NCI-H510A treated with DMSO at 0.1 percent for 48 hours (cell line): Measurements from ENCODE around the gene HCN4.
A peak's percentile ranks its signal among the peaks of the same experiment; 100 is the strongest.

Experiments used
- DNase-seq: peaks from one replicate; lab custom pipeline; 2025; lab: John Stamatoyannopoulos, UW

HCN4 gene

DNA sequence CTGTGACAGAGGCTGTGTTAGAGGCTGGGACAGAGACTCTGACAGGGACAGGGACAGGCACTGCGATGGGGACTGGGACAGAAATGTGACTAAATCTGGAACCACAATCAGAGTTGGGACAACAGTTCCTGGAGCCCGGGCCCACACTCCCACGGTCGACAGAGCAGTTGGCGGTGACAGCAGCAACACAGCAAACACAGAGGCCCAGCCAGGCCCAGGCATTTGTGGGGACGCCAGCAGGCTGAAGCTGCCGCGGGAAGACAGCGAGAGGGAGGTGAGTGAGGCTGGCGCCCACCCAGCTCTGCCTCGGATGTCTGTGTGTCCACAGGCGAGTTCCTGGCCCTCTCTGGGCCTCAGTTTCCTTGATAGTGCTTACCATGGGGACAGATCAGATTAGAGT is 9.3 kb upstream of the HCN4 start:
- no peak for DNase-seq

GRCh38 chr15:73375755-73376305 is 7.1 kb upstream of the HCN4 start:
- peak; percentile 65 for DNase-seq

DNA sequence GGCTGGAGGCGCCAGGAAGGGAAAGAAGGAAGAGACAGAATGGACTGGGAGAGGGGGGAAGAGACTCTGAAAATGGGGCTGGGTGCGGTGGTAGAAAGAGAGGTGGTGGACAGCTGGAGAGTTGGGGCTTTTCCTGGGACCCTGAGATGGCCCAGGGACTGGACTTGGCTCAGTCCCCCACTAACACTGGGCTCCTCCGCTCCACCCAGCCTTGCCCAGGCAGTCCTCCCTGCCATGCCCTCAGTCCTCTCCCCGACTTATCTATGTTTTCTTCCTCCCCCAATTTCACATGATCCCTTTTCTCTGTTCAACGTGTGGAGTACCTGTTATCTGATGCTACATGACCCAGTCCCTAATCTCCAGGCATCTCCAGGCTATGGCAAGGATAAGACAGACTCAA is 6.3 kb upstream of the HCN4 start:
- DNase-seq, result no peak

DNA sequence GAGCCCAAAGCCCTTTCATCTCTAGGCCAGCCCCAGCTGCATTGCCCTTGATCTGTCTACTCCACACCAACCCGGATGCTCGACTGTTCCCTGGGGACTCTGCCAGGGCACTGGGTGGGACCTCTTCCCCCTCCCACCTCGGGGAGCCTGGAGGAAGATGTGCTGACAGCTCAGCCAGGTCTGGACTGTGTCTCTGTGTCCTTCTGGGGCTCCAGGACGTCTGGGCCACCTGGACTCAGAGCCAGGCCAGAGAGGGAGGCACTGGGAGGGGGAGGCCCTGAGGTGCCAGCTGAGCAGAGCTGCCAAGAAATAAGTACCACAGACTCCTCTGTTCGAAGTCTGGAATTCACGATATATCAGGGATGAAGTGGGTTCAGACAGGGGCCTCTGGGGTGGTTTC is 5.8 kb upstream of the HCN4 start:
- no peak for DNase-seq

- no peak for DNase-seq
Observed at GRCh38 chr15:73373221-73373620, 4.5 kb upstream of the HCN4 start.

- DNase-seq, result no peak
Observed at GRCh38 chr15:73371812-73372211, 3.1 kb upstream of the HCN4 start.

GRCh38 chr15:73370151-73370550 is 1.4 kb upstream of the HCN4 start:
- no peak for DNase-seq

- DNase-seq, result no peak
Observed at GRCh38 chr15:73369154-73369694, 466 bp upstream of the HCN4 start.

DNA sequence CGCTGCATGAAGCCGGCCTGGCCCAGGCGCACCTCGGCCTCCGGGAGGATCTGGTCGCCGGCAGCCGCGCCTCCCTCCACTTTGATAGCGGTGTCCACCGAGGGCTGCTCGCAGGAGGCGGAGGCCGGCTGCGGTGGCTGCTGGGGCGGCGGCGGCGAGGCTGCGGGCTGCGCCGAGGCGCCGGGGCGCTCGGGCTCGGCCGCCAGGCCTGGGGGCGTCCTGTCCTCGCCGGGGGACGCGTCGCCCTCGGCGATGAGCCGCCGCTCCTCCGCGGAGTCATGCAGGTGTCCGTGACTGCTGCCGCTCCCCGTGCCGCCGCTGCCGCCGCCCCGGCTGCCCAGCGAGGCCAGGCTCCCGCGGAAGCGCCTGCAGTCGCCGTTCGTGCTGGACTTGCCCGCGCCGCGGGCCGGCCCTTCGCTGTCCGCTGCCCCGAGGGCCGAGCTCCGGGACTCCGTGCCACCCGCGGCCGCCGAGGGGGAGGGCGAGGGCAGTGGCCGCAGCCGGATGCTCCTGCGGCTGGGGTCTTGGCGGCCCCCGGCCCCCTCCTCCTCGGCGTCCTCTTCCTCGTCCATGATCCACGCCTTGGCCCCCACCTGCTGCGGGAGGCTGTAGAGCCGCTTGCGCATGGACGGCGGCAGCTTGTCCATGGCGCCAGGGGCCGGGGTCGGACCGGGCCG is 996 bp downstream of the HCN4 start:
- DNase-seq, result no peak

GRCh38 chr15:73366766-73367623 is 1.8 kb downstream of the HCN4 start:
- DNase-seq, result no peak

DNA sequence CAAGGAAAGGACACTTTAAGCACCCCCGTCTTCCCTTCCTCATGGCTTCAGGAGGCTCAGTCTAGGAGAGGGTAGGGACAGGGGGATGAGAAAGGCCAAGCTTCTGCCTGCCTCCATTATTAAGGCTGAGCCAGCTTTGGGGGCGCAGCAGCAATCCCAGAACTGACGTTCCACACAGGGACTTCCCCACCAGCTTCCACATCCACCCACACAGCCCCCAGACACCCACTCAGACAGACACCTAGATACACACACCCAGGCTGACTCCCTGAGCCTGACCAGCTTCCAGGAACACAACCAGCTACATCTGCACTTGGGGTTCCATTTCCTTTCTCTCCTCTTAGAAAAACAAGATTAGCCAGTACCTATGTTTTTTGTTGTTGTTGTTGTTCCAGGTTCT is 4.7 kb downstream of the HCN4 start:
- no peak for DNase-seq

- DNase-seq, result no peak
Observed at GRCh38 chr15:73362900-73363299, 5.9 kb downstream of the HCN4 start.

DNA sequence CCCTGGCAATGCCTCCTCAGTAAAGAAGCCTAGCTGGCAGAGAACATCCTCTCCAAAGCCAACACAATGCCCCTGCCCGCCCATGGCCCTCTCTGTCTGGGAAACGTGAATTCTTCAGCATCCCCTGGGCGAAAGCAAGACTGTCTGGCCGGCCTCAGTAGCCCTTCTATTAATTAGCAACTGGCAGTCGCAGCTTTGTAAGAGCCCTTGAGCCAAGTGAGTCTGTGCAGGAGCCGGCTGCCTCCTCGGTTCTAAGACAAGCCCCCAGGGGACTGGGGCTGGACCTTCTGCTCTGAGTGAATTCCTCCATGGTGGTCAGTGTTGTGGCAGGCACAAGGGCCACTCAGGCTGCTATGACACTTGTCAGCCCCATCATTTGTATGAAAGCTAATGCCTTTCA is 7.4 kb downstream of the HCN4 start:
- DNase-seq, result no peak

- no peak for DNase-seq
Observed at GRCh38 chr15:73359651-73360050, 9.1 kb downstream of the HCN4 start.

DNA sequence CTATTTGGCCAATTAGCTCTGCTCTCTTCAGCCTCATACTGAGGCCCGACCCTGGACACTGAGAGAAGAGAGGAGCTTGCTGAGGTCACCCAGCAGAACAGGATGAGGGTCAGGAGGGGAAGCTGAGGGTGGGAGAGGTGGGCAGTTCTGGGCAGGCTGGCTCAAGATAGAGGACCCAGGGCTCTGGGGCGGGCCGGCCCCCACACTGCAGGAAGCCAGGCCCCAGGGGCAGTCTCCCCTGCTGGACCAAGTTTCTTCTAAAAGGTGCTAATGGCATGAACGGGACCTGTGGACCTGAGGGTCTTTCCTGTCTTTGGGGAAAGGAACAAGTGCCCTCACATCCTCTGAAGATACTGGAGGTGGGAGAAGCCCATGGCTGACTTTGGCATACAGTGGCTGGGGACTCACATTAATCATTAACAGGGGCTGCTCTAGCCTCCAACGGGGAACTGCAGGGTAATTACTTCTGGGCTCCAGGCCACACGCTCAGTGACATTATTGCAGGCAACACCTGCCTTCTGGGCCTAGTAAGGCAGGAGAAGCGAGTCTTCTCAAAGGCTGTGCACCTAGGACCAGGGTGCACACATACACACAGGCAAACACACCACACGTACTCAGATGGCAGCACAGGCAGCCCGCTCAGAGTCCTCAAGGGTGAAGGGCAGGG is 10.6 kb downstream of the HCN4 start:
- no peak for DNase-seq

DNA sequence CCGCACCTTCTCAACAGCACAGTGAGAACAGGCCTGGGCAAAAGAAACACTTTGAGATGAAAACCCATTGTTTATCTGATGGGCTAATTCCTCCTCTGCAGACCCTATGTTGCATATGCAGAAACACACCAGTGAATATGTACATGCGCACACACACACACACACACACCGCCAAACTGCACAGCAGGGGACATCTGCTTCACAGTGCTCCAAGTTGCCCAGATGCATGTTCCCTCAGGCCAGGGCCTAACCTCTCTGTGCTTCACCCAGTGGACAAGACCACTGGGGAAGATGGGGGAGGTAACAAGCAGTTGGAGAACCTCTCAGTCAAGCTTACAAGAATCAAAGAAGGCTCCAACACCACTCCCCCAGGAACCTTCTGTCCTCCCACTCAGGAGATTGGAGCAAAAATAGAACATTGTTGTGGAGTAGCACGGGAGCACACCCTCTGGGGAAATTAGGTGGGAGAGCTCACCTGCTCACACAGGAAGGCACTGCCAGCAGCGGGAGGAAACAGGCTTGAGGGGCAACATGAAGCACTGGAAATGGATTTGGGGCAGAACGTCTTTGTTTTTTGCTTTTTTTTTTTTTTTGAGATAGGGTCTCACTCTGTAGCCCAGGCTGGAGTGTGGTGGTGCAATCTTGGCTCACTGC is 13.0 kb downstream of the HCN4 start:
- DNase-seq, result no peak

- no peak for DNase-seq
Observed at GRCh38 chr15:73354241-73354640, 14.5 kb downstream of the HCN4 start.

GRCh38 chr15:73353734-73354133 is 15.0 kb downstream of the HCN4 start:
- DNase-seq, result no peak

- DNase-seq, result no peak
Observed at GRCh38 chr15:73352082-73352481, 16.7 kb downstream of the HCN4 start.

- no peak for DNase-seq
Observed at GRCh38 chr15:73349191-73349590, 19.6 kb downstream of the HCN4 start.

GRCh38 chr15:73346735-73347312 is 21.9 kb downstream of the HCN4 start:
- DNase-seq, result no peak

GRCh38 chr15:73345658-73346057 is 23.1 kb downstream of the HCN4 start:
- DNase-seq, result peak; percentile 61
